AML-193 (cell line): Measurements from ENCODE around the gene SCG5.
"Not testable (repeated sequence)": the region's sequence is repeated elsewhere in the genome, so short reads cannot be mapped to it uniquely, and the experiment has no call there.

ENCODE experiments used
- DNase-seq, 2 experiments: peaks; one replicate each; lab custom pipeline; 2025; lab: John Stamatoyannopoulos, UW

SCG5 gene

GRCh38 chr15:32641517-32642059 is at the start of gene SCG5:
Gene SCG5, plus strand, starts transcription at chr15:32641710. Its CDS starts 1,883 bp downstream, at chr15:32643593.
- DNase-seq: no peak

- not testable (repeated sequence) for DNase-seq
These were observed 48.4 kb upstream of the SCG5 start, which contains the start of gene GOLGA8N for GRCh38 chr15:32593151-32593550. Gene GOLGA8N, plus strand, starts transcription at chr15:32593456.

- DNase-seq: not testable (repeated sequence)
These were observed 32.0 kb upstream of the SCG5 start for GRCh38 chr15:32609518-32609917.

GRCh38 chr15:32610719-32611118 is 30.8 kb upstream of the SCG5 start:
- DNase-seq: not testable (repeated sequence)

GRCh38 chr15:32614712-32615050 is 26.8 kb upstream of the SCG5 start:
- not testable (repeated sequence) for DNase-seq

GRCh38 chr15:32615051-32615870 is 26.2 kb upstream of the SCG5 start, which contains the start of gene ARHGAP11A:
Gene ARHGAP11A, plus strand, starts transcription at chr15:32615504. Its CDS starts 708 bp downstream, at chr15:32616212.
- not testable (repeated sequence) for DNase-seq

- DNase-seq: not testable (repeated sequence)
These were observed 25.6 kb upstream of the SCG5 start for GRCh38 chr15:32615871-32616426.

- DNase-seq: no peak
These were observed 5.1 kb upstream of the SCG5 start for GRCh38 chr15:32636410-32636809.

- no peak for DNase-seq
These were observed 4.5 kb upstream of the SCG5 start for GRCh38 chr15:32636908-32637567.

GRCh38 chr15:32637704-32638103 is 3.8 kb upstream of the SCG5 start:
- DNase-seq: no peak

- DNase-seq: no peak
These were observed 1.3 kb downstream of the SCG5 start for GRCh38 chr15:32642667-32643435.

- peak in 1 of 2 experiments; percentile 2 for DNase-seq
These were observed 2.5 kb downstream of the SCG5 start for GRCh38 chr15:32643907-32644445.

GRCh38 chr15:32646291-32646690 is 4.8 kb downstream of the SCG5 start:
- no peak for DNase-seq

- peak in 1 of 2 experiments; percentile 8 for DNase-seq
These were observed 7.8 kb downstream of the SCG5 start for GRCh38 chr15:32649342-32649741.

GRCh38 chr15:32651229-32651837 is 9.8 kb downstream of the SCG5 start:
- DNase-seq: peak; percentile 68 to 70

GRCh38 chr15:32652178-32652577 is 10.7 kb downstream of the SCG5 start:
- DNase-seq: no peak

GRCh38 chr15:32656091-32656490 is 14.6 kb downstream of the SCG5 start:
- no peak for DNase-seq

GRCh38 chr15:32656496-32656895 is 15.0 kb downstream of the SCG5 start:
- no peak for DNase-seq

- no peak for DNase-seq
These were observed 15.8 kb downstream of the SCG5 start for GRCh38 chr15:32657198-32657883.

- DNase-seq: no peak
These were observed 16.4 kb downstream of the SCG5 start for GRCh38 chr15:32657941-32658340.
